IPS-20b (cell line): ENCODE measurements around the gene ECI2.

Experiments
- H3K27ac ChIP-seq: one replicate; pipeline ENCODE4 v1.5.1; 2013; ENCODE audit warnings: low read length
- H3K27me3 ChIP-seq: 2 replicates; pipeline ENCODE4 v1.6.1; 2013; ENCODE audit warnings: mild to moderate bottlenecking, low read length, inconsistent platforms; ENCODE audit not compliant: insufficient read depth
- H3K36me3 ChIP-seq: 2 replicates; pipeline ENCODE4 v1.6.1; 2013; ENCODE audit warnings: low read depth, mild to moderate bottlenecking, inconsistent platforms, low read length, moderate library complexity; ENCODE audit not compliant: insufficient read depth
- H3K4me1 ChIP-seq: 2 replicates; pipeline ENCODE4 v1.6.1; 2013; ENCODE audit warnings: mild to moderate bottlenecking, control low read depth, inconsistent platforms, low read length, moderate library complexity; ENCODE audit not compliant: insufficient read depth
- H3K4me3 ChIP-seq: 2 replicates; pipeline ENCODE4 v1.5.1; 2013; ENCODE audit warnings: mild to moderate bottlenecking, low read length, inconsistent platforms
- H3K9ac ChIP-seq: 2 replicates; pipeline ENCODE4 v1.6.1; 2013; ENCODE audit warnings: low read depth, mild to moderate bottlenecking, inconsistent platforms, low read length, moderate library complexity
- H3K9me3 ChIP-seq: 2 replicates; pipeline ENCODE4 v1.6.1; 2013; ENCODE audit warnings: mild to moderate bottlenecking, low read depth, low read length, inconsistent platforms; ENCODE audit not compliant: insufficient read depth

ECI2 gene

GRCh38 chr6:4066029-4066755, 69.2 kb downstream of the ECI2 start:
- peaks cover 46% of the 10 kb centered on the region for H3K36me3 ChIP-seq
- peaks cover 4% of the 10 kb centered on the region; the same call in 1 of the 2 replicates for H3K4me1 ChIP-seq
- no peaks in the 10 kb centered on the region for H3K9me3 ChIP-seq
- H3K9ac ChIP-seq = no peak overlapping the region
- H3K27ac ChIP-seq = no peak overlapping the region
- H3K27me3 ChIP-seq = no peaks in the 10 kb centered on the region
- no peak overlapping the region for H3K4me3 ChIP-seq
